HCT116 (cell line): Measurements from ENCODE around the gene RYR2. TPM values are rescaled to one million over a fixed set of nuclear protein-coding genes. Genes with fewer than 3 reads are reported as not detected.

Source experiments
- ATAC-seq: fragments of 200-7000 bp; cut with Tn5 transposase; 2 replicates; pipeline ENCODE4 v1.9.1; 2020; ENCODE audit warnings: mild to moderate bottlenecking, moderate library complexity
- BruUV-seq: library from RNA; stranded (reverse); fragments of 400-500 nt; replicated peaks from 2 replicates; lab custom pipeline; 2021; lab: Mats Ljungman, UMichigan
- CTCF ChIA-PET: fragments of 300-600 bp; sonication (Branson Sonifier 250); formaldehyde crosslinking; loops from one replicate; lab custom pipeline; 2021; ENCODE audit warnings: antibody characterized with exemption; lab: Charles Lee
- POLR2A ChIA-PET: fragments of 300-600, 350-600 bp; sonication (Branson Sonifier 250); formaldehyde crosslinking; loops from one replicate; lab custom pipeline; 2021; ENCODE audit warnings: antibody characterized with exemption; lab: Charles Lee
- RAD21 ChIA-PET, 2 experiments: fragments of 300-600 bp; sonication (Branson Sonifier 250); formaldehyde crosslinking; loops; one replicate each; lab custom pipeline; 2023; ENCODE audit warnings: low total read pairs in 2 of 2; ENCODE audit not compliant: uncharacterized antibody in 2 of 2, unreplicated experiment in 2 of 2, low non-redundant PET in 1 of 2; lab: Charles Lee
- DNase-seq: peaks from one replicate; pipeline ENCODE4 v3.0.0-alpha.2; 2010; ENCODE audit warnings: low read depth, low spot score
- H2AFZ ChIP-seq: fragments of 200-600 bp; shearing (Covaris generic), sonication (generic); 2 replicates; pipeline ENCODE4 v1.6.1; 2017; ENCODE audit warnings: low read depth, mixed run types, mixed read lengths, antibody characterized with exemption, low read length; ENCODE audit not compliant: poor library complexity, severe bottlenecking
- H3K27ac ChIP-seq: 2 replicates; pipeline ENCODE4 v1.5.1; 2012; ENCODE audit warnings: low read depth, low read length
- H3K27me3 ChIP-seq: fragments of 200-600 bp; sonication (generic); 2 replicates; pipeline ENCODE4 v1.6.1; 2016; ENCODE audit warnings: mixed run types, low read length, mixed read lengths; ENCODE audit not compliant: insufficient read depth
- H3K36me3 ChIP-seq, 2 experiments: fragments of 200-500 bp in 1 of 2; fragments of 200-600 bp in 1 of 2; sonication (Bioruptor generic) in 1 of 2; sonication (generic) in 1 of 2; 2 replicates each; pipeline versions ENCODE4 v1.5.1 to v1.6.1; 2014 to 2016; ENCODE audit warnings: low read length in 2 of 2, inconsistent platforms in 1 of 2, mixed read lengths in 1 of 2, mixed run types in 1 of 2; ENCODE audit not compliant: insufficient read depth in 2 of 2, control insufficient read depth in 1 of 2
- H3K4me1 ChIP-seq, 2 experiments: fragments of 200-600 bp in 1 of 2; sonication (generic) in 1 of 2; 2 replicates each; pipeline versions ENCODE4 v1.5.1 to v1.6.1; 2012 to 2017; ENCODE audit warnings: low read length in 2 of 2, inconsistent platforms in 1 of 2, mild to moderate bottlenecking in 1 of 2, mixed read lengths in 1 of 2, mixed run types in 1 of 2, moderate library complexity in 1 of 2; ENCODE audit not compliant: insufficient read depth in 2 of 2, control insufficient read depth in 1 of 2
- H3K4me2 ChIP-seq: fragments of 200-600 bp; sonication (generic); 2 replicates; pipeline ENCODE4 v1.6.1; 2017; ENCODE audit warnings: mixed run types, low read length, mixed read lengths
- H3K4me3 ChIP-seq, 2 experiments: fragments of 200-600 bp in 1 of 2; sonication (generic) in 1 of 2; replicated peaks in 1 of 2; 2 replicates each; pipeline ENCODE4 v1.5.1; 2011 to 2016; ENCODE audit warnings: low read length in 2 of 2, control low read depth in 1 of 2, low read depth in 1 of 2, mild to moderate bottlenecking in 1 of 2, mixed read lengths in 1 of 2, mixed run types in 1 of 2
- H3K79me2 ChIP-seq: fragments of 200-600 bp; sonication (generic); 2 replicates; pipeline ENCODE4 v1.6.1; 2017; ENCODE audit warnings: mild to moderate bottlenecking, mixed run types, low read length, moderate library complexity, mixed read lengths; ENCODE audit not compliant: insufficient read depth
- H3K9ac ChIP-seq: fragments of 200-600 bp; sonication (generic); 2 replicates; pipeline ENCODE4 v1.6.1; 2016; ENCODE audit warnings: low read length, mixed read lengths
- H3K9me2 ChIP-seq: fragments of 200-600 bp; sonication (generic), shearing (Covaris generic); 2 replicates; pipeline ENCODE4 v1.6.1; 2017; ENCODE audit warnings: mixed run types, mild to moderate bottlenecking, moderate library complexity; ENCODE audit not compliant: insufficient read depth
- H3K9me3 ChIP-seq, 2 experiments: fragments of 200-500 bp in 1 of 2; fragments of 200-600 bp in 1 of 2; sonication (Bioruptor generic) in 1 of 2; sonication (generic) in 1 of 2; 2 replicates each; pipeline ENCODE4 v1.6.1; 2014 to 2017; ENCODE audit warnings: low read length in 2 of 2, mixed read lengths in 2 of 2, inconsistent platforms in 1 of 2, low read depth in 1 of 2, mild to moderate bottlenecking in 1 of 2, mixed run types in 1 of 2, moderate library complexity in 1 of 2; ENCODE audit not compliant: control insufficient read depth in 1 of 2, insufficient read depth in 1 of 2
- H4K20me1 ChIP-seq: fragments of 200-600 bp; sonication (generic), shearing (Covaris generic); 2 replicates; pipeline ENCODE4 v1.6.1; 2017; ENCODE audit warnings: mixed run types, mild to moderate bottlenecking, moderate library complexity; ENCODE audit not compliant: insufficient read depth
- CTCF ChIP-seq, 3 experiments: fragments of 200-600 bp in 1 of 3; sonication (generic) in 1 of 3; IDR thresholded peaks in 2 of 3; conservative IDR thresholded peaks in 1 of 3; 2 replicates each; pipeline ENCODE4 v1.5.1; 2012 to 2017; ENCODE audit warnings: low read depth in 2 of 3, low read length in 2 of 3, antibody characterized with exemption in 1 of 3, borderline replicate concordance in 1 of 3, control low read depth in 1 of 3, mild to moderate bottlenecking in 1 of 3, mixed read lengths in 1 of 3, mixed run types in 1 of 3, moderate library complexity in 1 of 3; ENCODE audit not compliant: insufficient read depth in 1 of 3
- EGR1 ChIP-seq: IDR thresholded peaks from 2 replicates; pipeline ENCODE4 v1.6.1; 2012; ENCODE audit warnings: low read depth
- ELF1 ChIP-seq: IDR thresholded peaks from 2 replicates; pipeline ENCODE4 v1.6.1; 2012; ENCODE audit warnings: low read depth, borderline replicate concordance
- EZH2 ChIP-seq: fragments of 200-600 bp; sonication (generic); IDR thresholded peaks from 2 replicates; pipeline ENCODE4 v1.6.1; 2017; ENCODE audit warnings: antibody characterized with exemption, mixed run types
- EZH2phosphoT487 ChIP-seq: fragments of 200-600 bp; IDR thresholded peaks from 2 replicates; pipeline ENCODE4 v1.6.1; 2018; ENCODE audit warnings: antibody characterized with exemption, borderline replicate concordance
- FOSL1 ChIP-seq: IDR thresholded peaks from 2 replicates; pipeline ENCODE4 v1.6.1; 2012; ENCODE audit warnings: low read depth
- JUND ChIP-seq: IDR thresholded peaks from 2 replicates; pipeline ENCODE4 v1.6.1; 2012
- MAX ChIP-seq: IDR thresholded peaks from 2 replicates; pipeline ENCODE4 v1.6.1; 2012
- POLR2AphosphoS5 ChIP-seq: IDR thresholded peaks from 2 replicates; pipeline ENCODE4 v1.6.1; 2011; ENCODE audit warnings: mild to moderate bottlenecking, low read depth, low read length, moderate library complexity
- RAD21 ChIP-seq: IDR thresholded peaks from 2 replicates; pipeline ENCODE4 v1.6.1; 2012; ENCODE audit warnings: low read depth, mild to moderate bottlenecking
- SRF ChIP-seq: IDR thresholded peaks from 2 replicates; pipeline ENCODE4 v1.6.1; 2012; ENCODE audit warnings: low read depth
- ZFX ChIP-seq: fragments of 450-650 bp; IDR thresholded peaks from 2 replicates; pipeline ENCODE4 v1.6.1; 2017
- ZNF274 ChIP-seq: fragments of 200-500 bp; sonication (Bioruptor generic); IDR thresholded peaks from 2 replicates; pipeline ENCODE4 v1.6.1; 2014; ENCODE audit warnings: mild to moderate bottlenecking, low read depth, low read length, inconsistent platforms
- intact Hi-C: fragments of 100-400 bp; cut with micrococcal nuclease; formaldehyde crosslinking; loops from 2 replicates; pipeline ENCODE4 v1.10.0; 2022
- total RNA-seq: library from RNA; stranded (reverse); gene quantifications from one replicate; pipeline ENCODE4 v1.2.1, GENCODE V29; 2021; ENCODE audit not compliant: unreplicated experiment
- TF ChIP-seq, protein P1 (sequence below): IDR thresholded peaks from 2 replicates; pipeline ENCODE4 v1.6.1; 2012
- TF ChIP-seq, protein P2 (sequence below): IDR thresholded peaks from 2 replicates; pipeline ENCODE4 v1.6.1; 2011; ENCODE audit warnings: mild to moderate bottlenecking, low read length, moderate library complexity; ENCODE audit not compliant: insufficient replicate concordance; ENCODE audit errors: extremely low read depth

Gene RYR2
- total RNA-seq, 1 experiment from 2014 or later, result 0.02 TPM

DNA sequence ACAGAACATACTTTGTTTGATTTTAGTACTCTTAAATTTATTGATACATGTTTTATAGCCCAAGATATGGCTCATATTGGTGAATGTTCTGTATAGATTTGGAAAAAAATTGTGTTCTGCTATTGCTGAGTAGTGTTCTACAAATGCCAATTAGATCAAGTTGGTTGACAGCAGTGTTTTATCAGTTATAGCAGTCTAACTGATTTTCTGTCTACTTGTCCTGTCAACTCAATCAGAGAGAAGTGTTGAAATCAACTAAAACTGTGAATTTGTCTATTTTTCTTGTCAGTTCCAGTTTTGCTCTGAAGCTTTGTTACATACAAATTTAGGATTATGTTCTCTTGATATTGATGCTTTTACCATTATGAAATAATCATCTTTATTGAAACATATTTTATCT lies 23.1 kb upstream of the RYR2 start:
- Histone ChIP-seq H3K27ac (no peak overlapping the region), H4K20me1 (no peaks in the 10 kb centered on the region), H3K4me3 (no peak overlapping the region), H3K4me2 (no peak overlapping the region), H3K9ac (no peak overlapping the region), H3K9me2 (no peaks in the 10 kb centered on the region), H3K9me3 (no peaks in the 10 kb centered on the region), H3K36me3 (no peaks in the 10 kb centered on the region), H3K4me1 (no peaks in the 10 kb centered on the region)
- DNase-seq, result no peak
- no peak for ATAC-seq
- ChIA-PET POLR2A (no interaction called here), RAD21 (no interaction called here)
- no TSS peak for BruUV-seq
- intact Hi-C loops, result no loop called here
- TF ChIP-seq ZFX, result no peak
- TF ChIP-seq EGR1, result no peak
- TF ChIP-seq SRF, result no peak
- no peak for TF ChIP-seq EZH2phosphoT487
- TF ChIP-seq, protein P1, sequence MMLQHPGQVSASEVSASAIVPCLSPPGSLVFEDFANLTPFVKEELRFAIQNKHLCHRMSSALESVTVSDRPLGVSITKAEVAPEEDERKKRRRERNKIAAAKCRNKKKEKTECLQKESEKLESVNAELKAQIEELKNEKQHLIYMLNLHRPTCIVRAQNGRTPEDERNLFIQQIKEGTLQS, result no peak
- TF ChIP-seq POLR2AphosphoS5, result no peak
- no peak for TF ChIP-seq ZNF274
- TF ChIP-seq MAX, result no peak
- no peak for TF ChIP-seq EZH2
- TF ChIP-seq RAD21, result no peak
- TF ChIP-seq CTCF (IDR thresholded peaks at IDR 0.05 in 2 of 3, conservative IDR thresholded peaks at IDR 0.05 in 1 of 3; ENCODE audit: borderline replicate concordance in 1 of 3, insufficient read depth in 1 of 3, low read depth in 2 of 3, low read length in 2 of 3), result no peak
- TF ChIP-seq FOSL1, result no peak
- TF ChIP-seq JUND, result no peak
- no peak for TF ChIP-seq ELF1
- TF ChIP-seq, protein P2, sequence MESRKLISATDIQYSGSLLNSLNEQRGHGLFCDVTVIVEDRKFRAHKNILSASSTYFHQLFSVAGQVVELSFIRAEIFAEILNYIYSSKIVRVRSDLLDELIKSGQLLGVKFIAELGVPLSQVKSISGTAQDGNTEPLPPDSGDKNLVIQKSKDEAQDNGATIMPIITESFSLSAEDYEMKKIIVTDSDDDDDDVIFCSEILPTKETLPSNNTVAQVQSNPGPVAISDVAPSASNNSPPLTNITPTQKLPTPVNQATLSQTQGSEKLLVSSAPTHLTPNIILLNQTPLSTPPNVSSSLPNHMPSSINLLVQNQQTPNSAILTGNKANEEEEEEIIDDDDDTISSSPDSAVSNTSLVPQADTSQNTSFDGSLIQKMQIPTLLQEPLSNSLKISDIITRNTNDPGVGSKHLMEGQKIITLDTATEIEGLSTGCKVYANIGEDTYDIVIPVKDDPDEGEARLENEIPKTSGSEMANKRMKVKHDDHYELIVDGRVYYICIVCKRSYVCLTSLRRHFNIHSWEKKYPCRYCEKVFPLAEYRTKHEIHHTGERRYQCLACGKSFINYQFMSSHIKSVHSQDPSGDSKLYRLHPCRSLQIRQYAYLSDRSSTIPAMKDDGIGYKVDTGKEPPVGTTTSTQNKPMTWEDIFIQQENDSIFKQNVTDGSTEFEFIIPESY, result no peak
- TF ChIP-seq, all 23 proteins: peak for 0
- H3K79me2 ChIP-seq, result no peaks in the 10 kb centered on the region
- H3K27me3 ChIP-seq, result no peaks in the 10 kb centered on the region; the same call in 1 of the 2 replicates
- CTCF ChIA-PET, result no interaction called here
- no peak overlapping the region for H2AFZ ChIP-seq
